Non-pigmented ciliary epithelial cell (primary cell): Measurements from ENCODE around the gene DDX42.
A peak's percentile ranks its signal among the peaks of the same experiment; 100 is the strongest.
"Not testable (repeated sequence)": the region's sequence is repeated elsewhere in the genome, so short reads cannot be mapped to it uniquely, and the experiment has no call there.

Source experiments
- DNase-seq: peaks from one replicate; pipeline ENCODE4 v3.0.0-alpha.2; 2010; ENCODE audit warnings: low read depth

DDX42 gene

GRCh38 chr17:63838631-63839171, 64.7 kb downstream of the DDX42 start:
- no peak for DNase-seq

GRCh38 chr17:63840591-63841349, 66.8 kb downstream of the DDX42 start:
- DNase-seq: no peak

- no peak for DNase-seq
These were observed 67.6 kb downstream of the DDX42 start for GRCh38 chr17:63841350-63842172.

- no peak for DNase-seq
These were observed 68.2 kb downstream of the DDX42 start for GRCh38 chr17:63842173-63842539.

GRCh38 chr17:63842540-63843386, 68.8 kb downstream of the DDX42 start, which contains the start of gene SMARCD2:
TSS of gene SMARCD2 (minus strand) at chr17:63842685. CDS start at chr17:63842674, 11 bp downstream.
- DNase-seq: peak; percentile 91

- not testable (repeated sequence) for DNase-seq
These were observed 69.5 kb downstream of the DDX42 start for GRCh38 chr17:63843387-63843888.

GRCh38 chr17:63843910-63844677, 70.1 kb downstream of the DDX42 start:
- no peak for DNase-seq

GRCh38 chr17:63845509-63845908, 71.5 kb downstream of the DDX42 start:
- DNase-seq: no peak

- DNase-seq: no peak
These were observed 73.7 kb downstream of the DDX42 start for GRCh38 chr17:63847525-63848249.

GRCh38 chr17:63848834-63849689, 75.1 kb downstream of the DDX42 start:
- DNase-seq: no peak

GRCh38 chr17:63850401-63850800, 76.4 kb downstream of the DDX42 start:
- no peak for DNase-seq

- DNase-seq: no peak
These were observed 79.3 kb downstream of the DDX42 start for GRCh38 chr17:63853260-63853659.

GRCh38 chr17:63854709-63855108, 80.7 kb downstream of the DDX42 start:
- DNase-seq: no peak

- no peak for DNase-seq
These were observed 81.2 kb downstream of the DDX42 start for GRCh38 chr17:63855185-63855584.

- not testable (repeated sequence) for DNase-seq
These were observed 82.5 kb downstream of the DDX42 start for GRCh38 chr17:63856425-63856824.

- no peak for DNase-seq
These were observed 85.3 kb downstream of the DDX42 start for GRCh38 chr17:63859257-63859656.

- DNase-seq: not testable (repeated sequence)
These were observed 92.7 kb downstream of the DDX42 start for GRCh38 chr17:63866625-63867024.
